ENCODE data around the gene MARCHF3.
"Not testable (repeated sequence)": the region's sequence is repeated elsewhere in the genome, so short reads cannot be mapped to it uniquely, and the experiment has no call there.

DNA sequence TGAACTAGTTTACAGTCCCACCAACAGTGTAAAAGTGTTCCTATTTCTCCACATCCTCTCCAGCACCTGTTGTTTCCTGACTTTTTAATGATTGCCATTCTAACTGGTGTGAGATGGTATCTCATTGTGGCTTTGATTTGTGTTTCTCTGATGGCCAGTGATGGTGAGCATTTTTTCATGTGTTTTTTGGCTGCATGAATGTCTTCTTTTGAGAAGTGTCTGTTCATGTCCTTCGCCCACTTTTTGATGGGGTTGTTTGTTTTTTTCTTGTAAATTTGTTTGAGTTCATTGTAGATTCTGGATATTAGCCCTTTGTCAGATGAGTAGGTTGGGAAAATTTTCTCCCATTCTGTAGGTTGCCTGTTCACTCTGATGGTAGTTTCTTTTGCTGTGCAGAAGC lies 126.0 kb downstream of the MARCHF3 start:
- TF ChIP-seq, protein P1, sequence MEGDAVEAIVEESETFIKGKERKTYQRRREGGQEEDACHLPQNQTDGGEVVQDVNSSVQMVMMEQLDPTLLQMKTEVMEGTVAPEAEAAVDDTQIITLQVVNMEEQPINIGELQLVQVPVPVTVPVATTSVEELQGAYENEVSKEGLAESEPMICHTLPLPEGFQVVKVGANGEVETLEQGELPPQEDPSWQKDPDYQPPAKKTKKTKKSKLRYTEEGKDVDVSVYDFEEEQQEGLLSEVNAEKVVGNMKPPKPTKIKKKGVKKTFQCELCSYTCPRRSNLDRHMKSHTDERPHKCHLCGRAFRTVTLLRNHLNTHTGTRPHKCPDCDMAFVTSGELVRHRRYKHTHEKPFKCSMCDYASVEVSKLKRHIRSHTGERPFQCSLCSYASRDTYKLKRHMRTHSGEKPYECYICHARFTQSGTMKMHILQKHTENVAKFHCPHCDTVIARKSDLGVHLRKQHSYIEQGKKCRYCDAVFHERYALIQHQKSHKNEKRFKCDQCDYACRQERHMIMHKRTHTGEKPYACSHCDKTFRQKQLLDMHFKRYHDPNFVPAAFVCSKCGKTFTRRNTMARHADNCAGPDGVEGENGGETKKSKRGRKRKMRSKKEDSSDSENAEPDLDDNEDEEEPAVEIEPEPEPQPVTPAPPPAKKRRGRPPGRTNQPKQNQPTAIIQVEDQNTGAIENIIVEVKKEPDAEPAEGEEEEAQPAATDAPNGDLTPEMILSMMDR (IDR thresholded peaks at IDR 0.05; ENCODE audit: insufficient read depth, low read depth, low read length), result not testable (repeated sequence)
- not testable (repeated sequence) for TF ChIP-seq EZH2 (IDR thresholded peaks at IDR 0.05; ENCODE audit: insufficient read depth, low read length)
